ENCODE measurements around the gene RNF125. TPM values are rescaled to one million over a fixed set of nuclear protein-coding genes. Genes with fewer than 3 reads are reported as not detected.
"Not testable (repeated sequence)": the region's sequence is repeated elsewhere in the genome, so short reads cannot be mapped to it uniquely, and the experiment has no call there.

Gene RNF125
- total RNA-seq, 1 donor from 2014 or later: 1.1 TPM

- peaks cover 19% of the 10 kb centered on the region for H3K4me1 Mint-ChIP-seq
- no peak for TF ChIP-seq CTCF (conservative IDR thresholded peaks at IDR 0.05)
- no peak overlapping the region for H3K27ac Mint-ChIP-seq (ENCODE audit: unreplicated experiment)
- H3K27me3 Mint-ChIP-seq (ENCODE audit: low read depth): peaks cover 29% of the 10 kb centered on the region
- peak; percentile 4 for DNase-seq (ENCODE audit: low read depth, low spot score)
- H3K4me3 Mint-ChIP-seq: peak overlapping the region; percentile 94
- no peaks in the 10 kb centered on the region for H3K9me3 Mint-ChIP-seq
- H3K36me3 Mint-ChIP-seq (ENCODE audit: low read depth): no peaks in the 10 kb centered on the region
Observed at GRCh38 chr18:32019251-32019948, 775 bp downstream of the RNF125 start.

GRCh38 chr18:32019949-32020625, 1.5 kb downstream of the RNF125 start:
- Mint-ChIP-seq H3K4me1 (peaks cover 19% of the 10 kb centered on the region), H3K27me3 (ENCODE audit: low read depth) (peaks cover 29% of the 10 kb centered on the region), H3K4me3 (peak overlapping the region; percentile 94)
- not testable (repeated sequence) for H3K36me3 Mint-ChIP-seq (ENCODE audit: low read depth); DNase-seq (ENCODE audit: low read depth, low spot score); H3K9me3 Mint-ChIP-seq; H3K27ac Mint-ChIP-seq (ENCODE audit: unreplicated experiment)

DNA sequence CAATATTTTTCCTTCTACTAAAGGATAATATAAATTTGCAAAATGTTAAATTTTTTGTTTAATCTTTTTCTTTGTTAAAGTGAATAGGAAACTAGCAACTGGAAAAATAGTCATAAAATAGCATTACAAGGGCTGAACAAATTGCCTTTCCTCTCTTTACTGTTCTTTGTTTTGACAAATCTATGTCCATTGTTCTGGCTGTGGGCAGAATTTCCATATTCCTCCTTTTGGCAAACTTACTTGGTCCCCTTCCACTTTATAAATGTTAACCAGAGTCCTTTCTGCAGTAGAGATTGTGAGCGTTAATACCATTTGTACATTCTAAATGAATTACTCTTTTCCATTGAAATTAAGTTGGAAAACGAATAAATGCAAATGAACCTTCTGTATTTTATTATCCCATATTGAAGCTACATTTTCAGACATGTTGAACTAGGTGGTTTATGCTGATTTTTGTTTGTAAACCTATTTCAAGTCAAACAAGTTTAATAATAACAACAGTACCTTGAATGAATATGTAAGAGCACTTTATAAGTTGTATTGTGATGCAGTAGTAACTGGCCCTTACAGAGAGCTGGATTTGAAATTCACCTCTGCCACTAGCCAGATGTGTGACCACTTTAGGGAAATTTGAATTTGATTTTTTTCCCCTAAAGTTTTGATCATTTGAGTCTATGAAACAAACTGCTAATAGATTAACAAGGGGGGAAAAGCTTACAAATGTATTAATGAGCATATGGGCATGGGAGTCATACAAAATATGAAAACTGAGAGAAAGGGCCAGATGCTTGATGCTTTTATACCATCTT, 3.3 kb downstream of the RNF125 start:
- H3K27ac Mint-ChIP-seq (ENCODE audit: unreplicated experiment): no peak overlapping the region
- no peaks in the 10 kb centered on the region for H3K9me3 Mint-ChIP-seq
- no peaks in the 10 kb centered on the region for H3K36me3 Mint-ChIP-seq (ENCODE audit: low read depth)
- H3K27me3 Mint-ChIP-seq (ENCODE audit: low read depth): peaks cover 23% of the 10 kb centered on the region
- TF ChIP-seq CTCF (conservative IDR thresholded peaks at IDR 0.05): no peak
- peaks cover 19% of the 10 kb centered on the region for H3K4me1 Mint-ChIP-seq
- H3K4me3 Mint-ChIP-seq: no peak overlapping the region
- DNase-seq (ENCODE audit: low read depth, low spot score): no peak

DNA sequence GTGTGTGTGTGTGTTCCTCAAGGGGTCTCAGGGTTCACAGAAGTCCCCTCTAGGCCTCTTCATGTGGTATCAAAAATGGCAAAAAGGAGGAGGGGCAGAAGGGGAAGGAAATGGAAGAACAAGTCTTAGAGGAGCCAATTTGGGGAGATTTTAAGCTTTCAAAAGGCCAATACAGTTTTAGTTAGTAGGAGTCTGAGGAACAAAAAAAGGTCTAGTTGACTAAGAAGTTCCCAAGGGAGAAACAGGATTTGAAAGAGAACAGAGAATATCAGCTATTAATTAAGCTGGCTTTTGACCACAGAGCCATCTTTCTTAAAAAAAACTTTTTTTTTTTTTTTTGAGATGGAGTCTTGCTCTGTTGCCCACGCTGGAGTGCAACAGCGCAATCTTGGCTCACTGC, 7.1 kb downstream of the RNF125 start:
- H3K9me3 Mint-ChIP-seq: no peaks in the 10 kb centered on the region
- no peak overlapping the region for H3K27ac Mint-ChIP-seq (ENCODE audit: unreplicated experiment)
- no peak overlapping the region for H3K4me3 Mint-ChIP-seq
- TF ChIP-seq CTCF (conservative IDR thresholded peaks at IDR 0.05): no peak
- H3K4me1 Mint-ChIP-seq: no peaks in the 10 kb centered on the region
- H3K27me3 Mint-ChIP-seq (ENCODE audit: low read depth): no peaks in the 10 kb centered on the region
- H3K36me3 Mint-ChIP-seq (ENCODE audit: low read depth): no peaks in the 10 kb centered on the region
- DNase-seq (ENCODE audit: low read depth, low spot score): no peak

GRCh38 chr18:32026491-32027086, 8.0 kb downstream of the RNF125 start:
- Mint-ChIP-seq H3K27ac (ENCODE audit: unreplicated experiment) (no peak overlapping the region), H3K4me1 (no peaks in the 10 kb centered on the region), H3K27me3 (ENCODE audit: low read depth) (no peaks in the 10 kb centered on the region), H3K9me3 (no peaks in the 10 kb centered on the region), H3K36me3 (ENCODE audit: low read depth) (no peaks in the 10 kb centered on the region), H3K4me3 (no peak overlapping the region)
- TF ChIP-seq CTCF (conservative IDR thresholded peaks at IDR 0.05): no peak
- DNase-seq (ENCODE audit: low read depth, low spot score): no peak
